CD8-positive, alpha-beta memory T cell (primary cell): ENCODE measurements around the gene ALAD. TPM values are rescaled to one million over a fixed set of nuclear protein-coding genes. Genes with fewer than 3 reads are reported as not detected.
A peak's percentile ranks its signal among the peaks of the same experiment; 100 is the strongest.
"Not testable (repeated sequence)": the region's sequence is repeated elsewhere in the genome, so short reads cannot be mapped to it uniquely, and the experiment has no call there.

Experiments used
- CTCF ChIA-PET: fragments of 350-600 bp; sonication (Branson Sonifier 250); formaldehyde crosslinking; loops from one replicate; lab custom pipeline; 2021; ENCODE audit warnings: antibody characterized with exemption; lab: Charles Lee
- POLR2A ChIA-PET: fragments of 350-600 bp; sonication (Branson Sonifier 250); formaldehyde crosslinking; loops from one replicate; lab custom pipeline; 2021; ENCODE audit warnings: antibody characterized with exemption; lab: Charles Lee
- DNase-seq, 5 donors: peaks; one replicate each; pipeline versions ENCODE4 v3.0.0 to v3.0.0-alpha.2; 2020 to 2022; ENCODE audit warnings: mixed read lengths in 1 of 5
- H3K27ac ChIP-seq: one replicate; pipeline ENCODE4 v1.7.0; 2013; ENCODE audit warnings: low read depth, mild to moderate bottlenecking, low read length, moderate library complexity
- H3K27me3 ChIP-seq: 2 replicates; pipeline ENCODE4 v1.7.0; 2013; ENCODE audit warnings: low read length, mild to moderate bottlenecking; ENCODE audit not compliant: insufficient read depth, poor library complexity, severe bottlenecking
- H3K36me3 ChIP-seq: 2 replicates; pipeline ENCODE4 v1.7.0; 2013; ENCODE audit warnings: mild to moderate bottlenecking, low read length, moderate library complexity; ENCODE audit not compliant: insufficient read depth
- H3K4me1 ChIP-seq: 2 replicates; pipeline ENCODE4 v1.7.0; 2013; ENCODE audit warnings: mild to moderate bottlenecking, low read length, moderate library complexity; ENCODE audit not compliant: insufficient read depth
- H3K4me3 ChIP-seq: 2 replicates; pipeline ENCODE4 v1.7.0; 2013; ENCODE audit warnings: mild to moderate bottlenecking, low read length
- H3K9me3 ChIP-seq: 2 replicates; pipeline ENCODE4 v1.7.0; 2013; ENCODE audit warnings: mild to moderate bottlenecking, low read length
- H3K27ac Mint-ChIP-seq, 8 donors: one replicate each; pipeline ENCODE4 v1.8.0; 2020 to 2021; ENCODE audit warnings: mixed read lengths in 8 of 8, mild to moderate bottlenecking in 6 of 8, inconsistent platforms in 3 of 8, moderate library complexity in 3 of 8
- H3K27me3 Mint-ChIP-seq, 2 donors: one replicate each; pipeline ENCODE4 v1.8.0; 2020 to 2021; ENCODE audit warnings: mixed read lengths in 2 of 2, mild to moderate bottlenecking in 1 of 2, moderate library complexity in 1 of 2
- H3K36me3 Mint-ChIP-seq, 3 donors: one replicate each; pipeline ENCODE4 v1.8.0; 2020 to 2021; ENCODE audit warnings: mixed read lengths in 3 of 3, inconsistent platforms in 1 of 3, mild to moderate bottlenecking in 1 of 3
- H3K4me1 Mint-ChIP-seq, 3 donors: one replicate each; pipeline ENCODE4 v1.8.0; 2020 to 2021; ENCODE audit warnings: mixed read lengths in 3 of 3, inconsistent platforms in 1 of 3, mild to moderate bottlenecking in 1 of 3
- H3K4me3 Mint-ChIP-seq, 7 donors: one replicate each; pipeline ENCODE4 v1.8.0; 2020 to 2021; ENCODE audit warnings: mixed read lengths in 7 of 7, mild to moderate bottlenecking in 6 of 7, moderate library complexity in 4 of 7, inconsistent platforms in 2 of 7
- H3K9me3 Mint-ChIP-seq, 5 donors: one replicate each; pipeline ENCODE4 v1.8.0; 2020 to 2022; ENCODE audit warnings: mixed read lengths in 5 of 5, mild to moderate bottlenecking in 3 of 5, moderate library complexity in 2 of 5, inconsistent platforms in 1 of 5
- polyA plus RNA-seq: library from polyadenylated mRNA; unstranded; fragments of 300-500 nt; fragmentation: Illumina TruSeq; gene quantifications from one replicate; pipeline ENCODE4 v1.2.3, GENCODE V29; 2021
- total RNA-seq, 2 experiments: library from RNA; stranded (reverse); gene quantifications; one replicate each; pipeline ENCODE4 v1.2.3, GENCODE V29; 2021

ALAD gene
- total RNA-seq, result 10 to 100 TPM; 22.3 to 22.8 TPM
- polyA plus RNA-seq, result 22.1 TPM

GRCh38 chr9:113401027-113401792, at the start of gene ALAD:
ALAD (minus strand) TSS chr9:113401284; CDS start chr9:113393559, 7,725 bp downstream.
- H3K36me3 Mint-ChIP-seq, result peaks cover 0 to 7% (median 0%) of the 10 kb centered on the region in 3 donors
- H3K9me3 Mint-ChIP-seq, result no peaks in the 10 kb centered on the region
- H3K9me3 ChIP-seq, result no peaks in the 10 kb centered on the region
- peaks cover 16% of the 10 kb centered on the region for H3K4me1 ChIP-seq
- DNase-seq, result peak; percentile 99 to 100 (median 100)
- H3K27ac Mint-ChIP-seq, result peak within 1 kb of the TSS; percentile 69 to 96 (median 82)
- POLR2A ChIA-PET, result interaction anchor here (0.5 to 1.8 kb wide), 4 partner anchors 9 to 180 kb away, joined by 3 to 19 read pairs (median 4); partner anchors contain the start of genes C9orf43, POLE3 and SLC31A1
- peaks cover 0 to 2% of the 10 kb centered on the region in 2 donors for H3K27me3 Mint-ChIP-seq
- H3K27me3 ChIP-seq, result no peaks in the 10 kb centered on the region
- H3K36me3 ChIP-seq, result no peaks in the 10 kb centered on the region
- H3K4me1 Mint-ChIP-seq, result peaks cover 15 to 37% (median 19%) of the 10 kb centered on the region in 3 donors
- H3K4me3 Mint-ChIP-seq, result peak within 1 kb of the TSS; percentile 92 to 99 (median 94)
- H3K27ac ChIP-seq, result peak within 1 kb of the TSS; percentile 44
- peak within 1 kb of the TSS; percentile 82 for H3K4me3 ChIP-seq
- CTCF ChIA-PET, result interaction anchor here (0.6 to 9.0 kb wide), 27 partner anchors 9 to 266 kb away, joined by 3 to 62 read pairs (median 4); partner anchors contain the start of genes BSPRY, C9orf43, CDC26 and HDHD3

- no peaks in the 10 kb centered on the region for H3K36me3 Mint-ChIP-seq
- ChIA-PET POLR2A (no interaction called here), CTCF (interaction anchor here (1.1 to 5.8 kb wide), 4 partner anchors 130 to 208 kb away, joined by 3 to 141 read pairs (median 30); no protein-coding TSS in a partner anchor)
- Histone ChIP-seq H3K9me3 (no peaks in the 10 kb centered on the region), H3K4me1 (no peaks in the 10 kb centered on the region), H3K27me3 (no peaks in the 10 kb centered on the region), H3K4me3 (no peak overlapping the region), H3K36me3 (no peaks in the 10 kb centered on the region), H3K27ac (no peak overlapping the region)
- no peak for DNase-seq
- H3K27me3 Mint-ChIP-seq, result peaks cover 1 to 3% of the 10 kb centered on the region in 2 donors
- no peaks in the 10 kb centered on the region for H3K4me1 Mint-ChIP-seq
- H3K4me3 Mint-ChIP-seq, result no peak overlapping the region
- no peak overlapping the region for H3K27ac Mint-ChIP-seq
- no peaks in the 10 kb centered on the region for H3K9me3 Mint-ChIP-seq
Measured at GRCh38 chr9:113449376-113449775, 48.3 kb upstream of the ALAD start.

GRCh38 chr9:113446323-113446740, 45.2 kb upstream of the ALAD start:
- no peak overlapping the region for H3K4me3 ChIP-seq
- Mint-ChIP-seq H3K36me3 (no peaks in the 10 kb centered on the region), H3K4me1 (no peaks in the 10 kb centered on the region), H3K27me3 (peaks cover 1 to 3% of the 10 kb centered on the region in 2 donors), H3K4me3 (no peak overlapping the region), H3K27ac (no peak overlapping the region), H3K9me3 (no peaks in the 10 kb centered on the region)
- H3K36me3 ChIP-seq, result no peaks in the 10 kb centered on the region
- peak in 2 of 5 donors; percentile 34 to 40 for DNase-seq
- no peaks in the 10 kb centered on the region for H3K9me3 ChIP-seq
- no peaks in the 10 kb centered on the region for H3K27me3 ChIP-seq
- no peaks in the 10 kb centered on the region for H3K4me1 ChIP-seq
- CTCF ChIA-PET, result interaction anchor here (0.6 to 5.8 kb wide), 16 partner anchors 66 to 211 kb away, joined by 3 to 141 read pairs (median 4); no protein-coding TSS in a partner anchor
- POLR2A ChIA-PET, result interaction anchor here (1.7 kb wide), 1 partner anchor 45 kb away, joined by 3 read pairs; no protein-coding TSS in a partner anchor
- H3K27ac ChIP-seq, result no peak overlapping the region

GRCh38 chr9:113444736-113445135, 43.7 kb upstream of the ALAD start:
- Histone ChIP-seq H3K9me3 (no peaks in the 10 kb centered on the region), H3K4me1 (no peaks in the 10 kb centered on the region), H3K27ac (no peak overlapping the region), H3K27me3 (no peaks in the 10 kb centered on the region), H3K36me3 (no peaks in the 10 kb centered on the region), H3K4me3 (no peak overlapping the region)
- H3K36me3 Mint-ChIP-seq, result no peaks in the 10 kb centered on the region
- ChIA-PET POLR2A (no interaction called here), CTCF (interaction anchor here (0.7 to 5.8 kb wide), 4 partner anchors 134 to 213 kb away, joined by 3 to 141 read pairs (median 30); no protein-coding TSS in a partner anchor)
- no peaks in the 10 kb centered on the region for H3K9me3 Mint-ChIP-seq
- no peak overlapping the region for H3K27ac Mint-ChIP-seq
- no peak overlapping the region for H3K4me3 Mint-ChIP-seq
- no peak for DNase-seq
- no peaks in the 10 kb centered on the region for H3K4me1 Mint-ChIP-seq
- peaks cover 0 to 3% of the 10 kb centered on the region in 2 donors for H3K27me3 Mint-ChIP-seq

- H3K9me3 Mint-ChIP-seq, POLR2A ChIA-PET, H3K27ac ChIP-seq, H3K4me1 ChIP-seq, H3K4me1 Mint-ChIP-seq, DNase-seq, H3K27me3 ChIP-seq, H3K36me3 Mint-ChIP-seq, H3K36me3 ChIP-seq, CTCF ChIA-PET, H3K4me3 ChIP-seq, H3K9me3 ChIP-seq, H3K4me3 Mint-ChIP-seq, H3K27ac Mint-ChIP-seq: not testable (repeated sequence)
- peaks cover 8 to 10% of the 10 kb centered on the region in 2 donors for H3K27me3 Mint-ChIP-seq
Measured at GRCh38 chr9:113437716-113438115, 36.6 kb upstream of the ALAD start.

GRCh38 chr9:113436728-113437515, 35.8 kb upstream of the ALAD start:
- no peak overlapping the region for H3K4me3 Mint-ChIP-seq
- ChIA-PET POLR2A (no interaction called here), CTCF (no interaction called here)
- no peaks in the 10 kb centered on the region for H3K36me3 Mint-ChIP-seq
- Histone ChIP-seq H3K27me3 (no peaks in the 10 kb centered on the region), H3K27ac (no peak overlapping the region), H3K36me3 (no peaks in the 10 kb centered on the region), H3K4me1 (no peaks in the 10 kb centered on the region), H3K4me3 (no peak overlapping the region), H3K9me3 (no peaks in the 10 kb centered on the region)
- H3K9me3 Mint-ChIP-seq, result no peaks in the 10 kb centered on the region
- peaks cover 8 to 10% of the 10 kb centered on the region in 2 donors for H3K27me3 Mint-ChIP-seq
- H3K27ac Mint-ChIP-seq, result no peak overlapping the region
- no peak for DNase-seq
- no peaks in the 10 kb centered on the region for H3K4me1 Mint-ChIP-seq

GRCh38 chr9:113431191-113431590, 30.1 kb upstream of the ALAD start:
- Mint-ChIP-seq H3K4me3 (no peak overlapping the region), H3K27me3 (peaks cover 10 to 14% of the 10 kb centered on the region in 2 donors), H3K36me3 (no peaks in the 10 kb centered on the region), H3K27ac (no peak overlapping the region), H3K4me1 (no peaks in the 10 kb centered on the region), H3K9me3 (no peaks in the 10 kb centered on the region)
- no peak for DNase-seq
- Histone ChIP-seq H3K36me3 (no peaks in the 10 kb centered on the region), H3K4me1 (no peaks in the 10 kb centered on the region), H3K27ac (no peak overlapping the region), H3K27me3 (no peaks in the 10 kb centered on the region), H3K9me3 (no peaks in the 10 kb centered on the region), H3K4me3 (no peak overlapping the region)
- ChIA-PET CTCF (no interaction called here), POLR2A (no interaction called here)
